ENCODE data around the gene LRP1B.

GRCh38 chr2:140210963-140211362 lies 1919.9 kb downstream of the LRP1B start:
- TF ChIP-seq POLR2AphosphoS5 (IDR thresholded peaks at IDR 0.05; ENCODE audit: low read depth, low read length) (no peak), REST (IDR thresholded peaks at IDR 0.05; ENCODE audit: insufficient read depth in 1 of 2, low read depth in 2 of 2, low read length in 2 of 2) (no peak), SIN3A (IDR thresholded peaks at IDR 0.05; ENCODE audit: borderline replicate concordance, insufficient read depth, low read length) (no peak), TAF1 (IDR thresholded peaks at IDR 0.05; ENCODE audit: borderline replicate concordance, insufficient read depth, low read length) (no peak)

Data from PFSK-1 (cell line).